SJCRH30 (cell line): ENCODE data around the gene BAZ2B. TPM values are rescaled to one million over a fixed set of nuclear protein-coding genes. Genes with fewer than 3 reads are reported as not detected.

Experiments
- DNase-seq, 2 experiments: peaks; one replicate each; pipeline ENCODE4 v3.0.0-alpha.2; 2015 to 2020
- H3K27ac ChIP-seq: fragments of 250-450 bp; sonication (Bioruptor Pico); 2 replicates; pipeline ENCODE4 v1.5.1; 2020; ENCODE audit warnings: mild to moderate bottlenecking, moderate library complexity
- H3K27me3 ChIP-seq: fragments of 250-450 bp; sonication (Bioruptor Pico); 2 replicates; pipeline ENCODE4 v1.5.1; 2020; ENCODE audit warnings: mild to moderate bottlenecking, moderate library complexity
- H3K36me3 ChIP-seq: fragments of 250-450 bp; sonication (Bioruptor Pico); 2 replicates; pipeline ENCODE4 v1.5.1; 2020; ENCODE audit warnings: mild to moderate bottlenecking, moderate library complexity
- H3K4me1 ChIP-seq: fragments of 250-450 bp; sonication (Bioruptor Pico); 2 replicates; pipeline ENCODE4 v1.5.1; 2020; ENCODE audit warnings: mild to moderate bottlenecking, moderate library complexity
- H3K4me3 ChIP-seq: fragments of 250-450 bp; sonication (Bioruptor Pico); 2 replicates; pipeline ENCODE4 v1.5.1; 2020; ENCODE audit warnings: mild to moderate bottlenecking, moderate library complexity
- H3K9me3 ChIP-seq: fragments of 250-450 bp; sonication (Bioruptor Pico); replicated peaks from 2 replicates; pipeline ENCODE4 v1.5.1; 2020; ENCODE audit warnings: mild to moderate bottlenecking, moderate library complexity
- total RNA-seq: library from RNA; depleted of rRNA; stranded (reverse); fragments of >200 nt; shearing (Covaris generic); gene quantifications from 2 replicates; pipeline ENCODE4 v1.2.3, GENCODE V29; 2014

BAZ2B gene
- total RNA-seq, 1 experiment from 2014 or later, result 38.5 TPM

DNA sequence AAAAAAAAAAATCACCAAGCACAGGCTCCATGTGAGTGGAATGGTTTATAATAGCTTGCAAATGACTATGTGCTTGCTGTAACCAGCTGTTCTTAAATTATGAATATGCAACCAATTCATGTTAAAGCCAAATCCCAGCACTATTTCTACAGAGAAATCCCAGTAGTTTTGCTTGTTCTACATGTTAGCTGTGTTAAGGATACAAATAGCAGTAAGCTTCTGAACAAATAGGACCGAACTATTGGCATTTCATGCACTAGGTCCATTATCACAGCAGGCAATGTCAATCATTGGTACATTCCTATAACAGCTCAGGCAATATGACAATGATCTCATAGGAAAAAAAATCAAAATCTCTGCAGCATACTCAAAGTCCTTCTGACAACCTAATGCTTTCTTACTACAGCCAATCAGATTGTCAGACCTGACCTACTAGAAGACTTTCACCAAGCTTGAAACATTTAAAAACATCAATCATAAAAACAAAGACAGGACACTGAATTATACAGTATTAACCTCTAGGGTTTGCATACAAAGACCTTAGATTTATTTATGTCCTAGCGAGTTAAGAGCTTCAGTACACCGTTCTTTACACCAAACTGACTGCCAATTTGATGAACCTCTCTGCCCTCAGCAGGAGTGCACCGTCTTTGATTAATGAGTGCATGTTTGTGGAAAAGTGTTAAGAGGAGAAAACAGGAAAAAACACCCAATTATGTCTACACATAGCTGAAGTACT, 6.4 kb downstream of the BAZ2B start:
- H3K27ac ChIP-seq, result 0 out of 2 replicates have a peak overlapping the region, but pooled peaks have one; percentile 9
- H3K4me3 ChIP-seq, result no peak overlapping the region
- H3K9me3 ChIP-seq, result no peaks in the 10 kb centered on the region
- H3K27me3 ChIP-seq, result no peaks in the 10 kb centered on the region
- peak in 1 of 2 experiments; percentile 58 for DNase-seq
- H3K36me3 ChIP-seq, result no peaks in the 10 kb centered on the region
- H3K4me1 ChIP-seq, result peaks cover 29% of the 10 kb centered on the region

DNA sequence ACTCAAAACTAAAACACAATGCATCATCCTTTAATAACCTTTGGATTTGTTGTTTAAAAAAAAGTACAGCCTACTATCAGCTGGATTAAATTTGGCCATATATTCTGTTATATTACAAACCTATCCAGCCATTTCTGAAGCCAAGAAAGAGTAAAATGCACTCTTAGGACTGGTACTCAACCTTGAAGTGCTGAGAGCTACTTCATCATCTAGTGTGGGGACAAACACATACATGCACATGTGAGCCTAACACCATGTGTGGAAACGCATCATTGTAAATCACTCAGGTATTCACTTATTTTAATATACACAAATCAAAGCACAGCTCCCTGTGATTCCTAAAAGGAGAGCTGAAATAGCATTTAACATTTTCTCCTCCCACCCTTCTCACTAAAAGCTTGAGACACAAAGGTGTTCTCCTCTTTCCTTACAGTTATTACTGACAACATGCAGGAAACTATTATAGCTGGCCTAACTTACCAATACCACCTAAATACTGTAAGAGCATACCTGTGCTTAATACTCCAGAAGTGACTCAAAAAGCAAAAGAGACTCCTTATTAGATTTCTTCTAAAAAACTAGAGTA, 7.5 kb downstream of the BAZ2B start:
- Histone ChIP-seq H3K4me1 (peaks cover 29% of the 10 kb centered on the region), H3K27ac (no peak overlapping the region), H3K27me3 (no peaks in the 10 kb centered on the region), H3K4me3 (no peak overlapping the region), H3K9me3 (no peaks in the 10 kb centered on the region), H3K36me3 (no peaks in the 10 kb centered on the region)
- no peak for DNase-seq

DNA sequence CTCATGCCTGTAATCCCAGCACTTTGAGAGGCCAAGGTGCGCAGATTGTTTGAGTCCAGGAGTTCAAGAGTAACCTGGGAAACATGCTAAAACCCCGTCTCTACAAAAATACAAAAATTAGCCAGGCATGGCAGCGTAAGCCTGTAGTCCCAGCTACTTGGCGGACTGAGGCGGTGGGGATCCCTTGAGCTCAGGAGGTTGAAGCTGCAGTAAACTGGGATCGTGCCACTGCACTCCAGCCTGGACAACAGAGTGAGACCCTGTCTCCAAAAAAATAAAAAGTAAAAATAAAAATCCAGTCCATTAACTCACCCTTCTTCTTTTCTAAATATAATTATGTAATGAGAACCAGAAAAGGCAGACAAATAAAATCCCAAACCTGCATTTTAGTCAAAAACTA, 8.2 kb downstream of the BAZ2B start:
- Histone ChIP-seq H3K4me3 (no peak overlapping the region), H3K4me1 (peaks cover 29% of the 10 kb centered on the region), H3K27ac (no peak overlapping the region), H3K9me3 (no peaks in the 10 kb centered on the region), H3K27me3 (no peaks in the 10 kb centered on the region), H3K36me3 (no peaks in the 10 kb centered on the region)
- DNase-seq, result no peak

DNA sequence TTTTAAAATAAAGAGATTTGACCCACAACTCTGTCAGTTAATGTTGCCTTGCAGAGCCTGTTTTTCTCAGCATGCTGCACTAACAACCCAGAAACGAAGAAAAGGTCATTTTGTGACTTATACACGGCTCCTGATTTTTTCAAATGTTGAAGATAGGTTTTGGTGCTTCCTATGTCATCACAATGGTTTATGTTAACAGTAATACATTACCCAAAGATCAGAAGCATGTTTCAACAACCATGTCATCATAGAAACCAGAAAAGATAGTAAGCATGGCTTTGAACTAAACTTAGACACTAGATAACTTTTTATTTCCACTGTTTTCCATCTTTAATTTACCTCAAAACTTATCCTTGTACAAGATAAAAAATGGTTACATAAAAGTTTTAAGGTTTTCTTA, 10.1 kb downstream of the BAZ2B start:
- Histone ChIP-seq H3K27ac (no peak overlapping the region), H3K4me1 (peaks cover 16% of the 10 kb centered on the region), H3K36me3 (no peaks in the 10 kb centered on the region), H3K4me3 (no peak overlapping the region), H3K9me3 (no peaks in the 10 kb centered on the region), H3K27me3 (no peaks in the 10 kb centered on the region)
- no peak for DNase-seq

DNA sequence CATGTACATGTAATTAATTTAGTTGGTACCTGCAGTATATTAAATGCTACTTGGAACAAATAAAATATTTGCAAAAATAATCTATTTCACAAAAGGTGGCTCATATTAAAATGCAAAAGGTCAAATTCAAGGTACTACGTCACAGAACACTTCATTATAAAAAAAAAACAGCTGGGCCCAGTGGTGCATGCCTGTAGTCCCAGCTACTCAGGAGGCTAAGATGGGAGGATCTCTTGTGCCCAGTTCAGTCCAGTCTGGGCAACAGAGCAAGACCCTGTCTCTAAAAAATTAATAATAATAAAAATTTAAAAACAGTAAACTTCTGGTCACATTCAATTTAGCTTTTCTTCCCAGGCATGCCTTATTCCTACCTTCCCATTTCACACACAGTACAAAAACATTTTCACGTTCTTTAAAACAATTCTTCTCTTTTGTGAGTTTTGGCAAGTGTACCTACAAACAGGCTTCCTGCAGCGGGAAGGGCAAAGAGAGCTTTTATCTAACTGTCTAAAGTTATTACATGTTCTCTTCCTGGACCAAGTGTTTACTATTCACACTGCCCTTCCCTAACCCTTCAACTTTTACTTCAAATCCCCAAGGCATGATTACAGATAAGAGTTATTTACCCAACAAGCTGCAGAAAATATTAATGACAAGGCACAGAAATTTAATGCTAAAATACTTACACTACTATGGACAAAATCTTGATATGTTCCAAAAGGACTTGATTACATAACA, 10.7 kb downstream of the BAZ2B start:
- no peak for DNase-seq

DNA sequence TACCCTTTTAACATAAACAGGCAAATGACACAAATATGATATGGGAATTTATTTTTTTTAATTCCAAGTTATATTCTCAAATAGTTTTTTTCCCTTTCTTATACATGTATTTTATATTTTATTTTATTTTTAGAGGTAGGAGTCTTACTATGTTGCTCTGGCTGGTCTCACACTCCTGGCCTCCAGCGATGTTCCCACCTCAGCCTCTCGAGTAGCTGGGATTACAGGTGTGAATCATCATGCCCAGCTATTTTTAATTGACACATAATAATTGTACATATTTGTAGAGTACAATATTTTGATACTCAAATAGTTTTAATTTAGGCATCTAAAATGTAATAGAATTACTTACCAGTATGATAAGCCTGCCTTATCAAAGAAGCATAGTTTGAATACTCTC, 12.2 kb downstream of the BAZ2B start:
- Histone ChIP-seq H3K9me3 (no peaks in the 10 kb centered on the region), H3K27ac (no peak overlapping the region), H3K4me1 (no peaks in the 10 kb centered on the region), H3K27me3 (no peaks in the 10 kb centered on the region), H3K36me3 (no peaks in the 10 kb centered on the region), H3K4me3 (no peak overlapping the region)
- no peak for DNase-seq

More for the DNA sequence above, 10.7 kb downstream of the BAZ2B start:
- Histone ChIP-seq H3K27me3 (no peaks in the 10 kb centered on the region), H3K27ac (no peak overlapping the region), H3K4me3 (no peak overlapping the region), H3K9me3 (no peaks in the 10 kb centered on the region), H3K36me3 (no peaks in the 10 kb centered on the region), H3K4me1 (peaks cover 10% of the 10 kb centered on the region)

DNA sequence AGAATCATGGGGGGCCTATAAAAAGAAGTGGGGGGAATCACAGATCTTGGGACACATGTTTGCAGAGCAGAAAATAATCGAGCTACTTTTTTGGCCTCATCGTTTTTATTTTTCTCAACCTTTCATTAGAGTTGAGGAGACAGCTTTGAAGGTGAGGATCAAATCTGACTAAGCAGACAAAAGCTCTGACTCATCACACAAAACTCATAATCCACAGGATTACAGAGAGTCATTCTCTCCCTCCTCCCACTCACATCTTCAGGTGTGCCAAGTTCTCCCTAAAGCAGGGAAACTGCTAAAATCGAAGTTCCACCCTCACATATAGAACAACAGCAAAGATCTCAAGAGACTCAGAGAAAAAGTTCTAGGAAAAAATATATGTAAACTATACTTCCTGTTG, 15.6 kb downstream of the BAZ2B start:
- H3K27me3 ChIP-seq, result no peaks in the 10 kb centered on the region
- H3K36me3 ChIP-seq, result no peaks in the 10 kb centered on the region
- no peaks in the 10 kb centered on the region for H3K4me1 ChIP-seq
- no peak for DNase-seq
- H3K27ac ChIP-seq, result no peak overlapping the region
- H3K4me3 ChIP-seq, result no peak overlapping the region
- no peaks in the 10 kb centered on the region for H3K9me3 ChIP-seq

DNA sequence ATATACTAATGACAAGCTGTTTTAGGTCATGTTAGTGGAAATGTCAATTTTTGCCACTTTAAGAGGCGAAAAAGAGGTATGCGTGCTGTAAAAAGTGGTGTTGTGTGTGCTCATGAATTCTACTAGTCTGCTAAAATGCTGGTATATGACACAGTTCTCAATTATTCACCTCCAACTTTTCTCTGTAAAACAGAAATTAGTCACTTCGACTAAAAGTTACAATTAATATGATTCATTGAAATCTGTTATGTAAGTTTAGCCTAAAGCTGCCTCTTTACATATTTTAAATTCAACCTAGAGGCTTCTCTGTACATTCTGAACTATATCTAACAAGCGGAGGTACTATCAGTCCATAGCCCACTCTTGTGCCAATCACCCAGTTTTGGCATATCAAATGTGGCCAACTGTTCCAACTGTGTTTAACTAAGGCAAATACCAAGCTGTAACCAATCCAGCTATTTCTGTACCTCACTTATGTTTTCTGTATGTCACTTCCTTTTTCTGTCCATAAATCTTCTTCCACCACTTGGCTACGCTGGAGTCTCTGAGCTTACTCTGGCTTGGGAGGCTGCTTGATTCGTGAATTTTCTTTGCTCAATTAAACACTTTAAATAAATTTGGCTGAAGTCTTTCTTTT, 20.8 kb downstream of the BAZ2B start:
- Histone ChIP-seq H3K36me3 (no peaks in the 10 kb centered on the region), H3K4me3 (no peak overlapping the region), H3K27me3 (no peaks in the 10 kb centered on the region), H3K9me3 (no peaks in the 10 kb centered on the region), H3K27ac (no peak overlapping the region), H3K4me1 (no peaks in the 10 kb centered on the region)
- no peak for DNase-seq

DNA sequence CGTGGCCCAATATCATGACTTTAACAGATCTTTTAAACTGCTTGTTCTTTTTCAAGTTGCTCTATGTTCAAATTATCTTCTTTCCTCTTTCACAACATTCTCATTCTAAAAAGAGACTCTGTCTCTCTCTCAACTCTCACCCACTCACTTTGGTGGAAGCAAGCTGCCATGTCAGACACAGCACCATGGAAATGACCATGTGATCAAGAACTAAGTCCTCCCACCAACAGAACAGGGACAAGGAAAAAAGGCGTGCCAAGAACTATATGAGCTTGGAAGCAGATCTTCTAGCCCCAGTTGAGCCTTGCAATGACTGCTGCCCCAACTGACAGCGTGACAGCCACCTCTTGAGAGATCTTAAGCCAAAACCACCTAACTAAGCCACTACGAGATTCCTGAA, 23.9 kb downstream of the BAZ2B start:
- Histone ChIP-seq H3K27ac (no peak overlapping the region), H3K27me3 (no peaks in the 10 kb centered on the region), H3K4me1 (no peaks in the 10 kb centered on the region), H3K9me3 (no peaks in the 10 kb centered on the region), H3K4me3 (no peak overlapping the region), H3K36me3 (no peaks in the 10 kb centered on the region)
- no peak for DNase-seq

DNA sequence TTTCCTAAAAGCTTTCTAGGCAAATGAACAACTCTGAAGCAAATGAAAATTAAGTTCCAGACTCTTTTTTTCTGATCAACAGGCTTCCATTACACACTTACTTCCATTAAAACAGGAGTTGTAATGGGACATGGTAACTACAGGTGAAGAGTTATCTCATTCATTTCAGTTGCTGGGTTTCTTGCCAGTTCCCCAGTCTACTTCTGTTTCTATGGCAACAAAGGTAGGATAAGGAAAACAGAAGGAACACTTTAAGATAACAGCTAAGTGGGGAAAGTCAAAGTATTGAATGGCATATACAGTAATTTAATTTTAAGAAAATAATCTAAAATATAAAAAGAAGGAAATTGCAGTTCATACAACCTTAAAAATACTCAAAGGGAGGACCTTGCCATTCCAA, 25.1 kb downstream of the BAZ2B start:
- DNase-seq, result no peak
- Histone ChIP-seq H3K27ac (no peak overlapping the region), H3K9me3 (no peaks in the 10 kb centered on the region), H3K4me1 (no peaks in the 10 kb centered on the region), H3K36me3 (no peaks in the 10 kb centered on the region), H3K27me3 (no peaks in the 10 kb centered on the region), H3K4me3 (no peak overlapping the region)

DNA sequence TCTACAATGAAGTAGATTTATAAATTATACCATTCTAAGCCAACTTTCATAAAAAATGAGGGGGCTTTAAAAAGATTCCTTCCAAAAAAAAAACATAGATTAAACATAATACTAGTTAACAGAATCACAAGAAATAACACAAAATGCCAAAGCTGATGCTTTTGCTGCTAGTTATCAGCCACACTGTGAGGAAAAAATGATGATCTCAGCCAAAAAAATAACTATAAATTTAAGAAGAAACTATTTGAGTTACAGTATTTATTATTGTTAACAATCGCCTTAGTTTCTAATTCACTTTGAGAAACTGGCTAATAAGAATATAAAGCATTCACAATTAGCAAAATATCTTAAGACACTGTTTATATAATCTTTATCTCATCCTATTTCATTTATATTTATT, 27.1 kb downstream of the BAZ2B start:
- DNase-seq, result no peak
- no peaks in the 10 kb centered on the region for H3K36me3 ChIP-seq
- H3K27ac ChIP-seq, result no peak overlapping the region
- H3K4me3 ChIP-seq, result no peak overlapping the region
- no peaks in the 10 kb centered on the region for H3K4me1 ChIP-seq
- no peaks in the 10 kb centered on the region for H3K27me3 ChIP-seq
- no peaks in the 10 kb centered on the region for H3K9me3 ChIP-seq

DNA sequence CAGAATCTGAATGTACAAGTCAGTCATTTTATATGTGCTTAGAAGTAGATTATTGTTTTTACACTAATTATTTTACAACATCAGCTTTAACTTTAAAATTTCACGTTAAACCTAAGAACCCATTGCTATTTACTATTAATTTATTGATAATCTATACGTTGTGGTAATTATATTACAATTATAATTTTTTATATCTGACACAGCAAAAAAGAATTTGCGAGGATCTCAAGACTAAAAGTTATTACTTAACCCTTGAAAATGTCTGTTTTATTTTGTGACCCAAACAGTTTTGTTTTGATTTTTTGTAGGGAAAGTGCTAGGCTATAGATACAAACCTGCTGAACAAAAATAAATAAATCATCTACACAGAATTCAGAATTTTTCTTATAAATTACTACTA, 30.3 kb downstream of the BAZ2B start:
- Histone ChIP-seq H3K27me3 (no peaks in the 10 kb centered on the region), H3K9me3 (no peaks in the 10 kb centered on the region), H3K4me3 (no peak overlapping the region), H3K4me1 (no peaks in the 10 kb centered on the region), H3K27ac (no peak overlapping the region), H3K36me3 (no peaks in the 10 kb centered on the region)
- no peak for DNase-seq

DNA sequence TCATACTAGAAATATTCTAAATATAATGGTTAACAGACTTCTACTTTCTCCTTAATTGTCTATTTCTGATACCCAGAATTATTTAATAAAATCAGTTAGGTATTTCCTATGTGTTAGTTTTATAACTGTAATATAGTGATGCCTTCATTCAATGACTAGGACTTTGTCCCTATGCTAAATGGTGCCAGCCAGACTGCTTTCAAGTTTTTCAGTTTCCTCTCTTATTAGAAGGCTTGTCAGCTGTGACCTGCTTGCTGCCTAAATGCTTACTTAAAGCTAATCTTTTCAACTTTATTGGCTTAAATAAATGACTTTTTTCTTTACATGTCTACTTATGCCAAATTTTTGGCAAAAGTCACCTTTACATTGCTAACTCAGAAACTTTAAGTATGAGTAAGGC, 30.7 kb downstream of the BAZ2B start:
- no peaks in the 10 kb centered on the region for H3K27me3 ChIP-seq
- H3K36me3 ChIP-seq, result no peaks in the 10 kb centered on the region
- no peaks in the 10 kb centered on the region for H3K4me1 ChIP-seq
- no peaks in the 10 kb centered on the region for H3K9me3 ChIP-seq
- H3K27ac ChIP-seq, result no peak overlapping the region
- H3K4me3 ChIP-seq, result no peak overlapping the region
- no peak for DNase-seq

DNA sequence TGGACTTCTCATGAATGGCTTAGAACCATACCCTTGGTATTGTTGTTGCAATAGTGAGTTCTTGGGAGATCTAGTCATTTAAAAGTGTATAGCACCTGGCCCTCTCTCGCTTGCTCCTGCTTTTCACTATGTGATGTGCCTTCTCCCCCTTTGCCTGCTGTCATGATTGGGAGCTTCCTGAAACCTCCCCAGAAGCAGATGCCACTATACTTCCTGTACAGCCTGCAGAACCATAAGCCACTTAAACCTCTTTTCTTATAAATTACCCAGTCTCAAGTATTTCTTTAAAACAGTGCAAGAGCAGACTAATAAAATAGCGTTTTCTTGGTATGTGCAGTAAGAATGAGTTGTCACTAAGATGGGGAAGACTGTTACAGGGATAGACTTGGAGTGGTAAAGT, 31.6 kb downstream of the BAZ2B start:
- H3K27ac ChIP-seq, result no peak overlapping the region
- no peaks in the 10 kb centered on the region for H3K4me1 ChIP-seq
- no peaks in the 10 kb centered on the region for H3K9me3 ChIP-seq
- no peaks in the 10 kb centered on the region for H3K36me3 ChIP-seq
- H3K4me3 ChIP-seq, result no peak overlapping the region
- no peak for DNase-seq
- no peaks in the 10 kb centered on the region for H3K27me3 ChIP-seq
